H9 (cell line): ENCODE data around the gene RAD54L. TPM values are rescaled to one million over a fixed set of nuclear protein-coding genes. Genes with fewer than 3 reads are reported as not detected.

Source experiments
- DNase-seq: peaks from one replicate; pipeline ENCODE4 v3.0.0-alpha.2; 2017
- H2AFZ ChIP-seq: one replicate; pipeline ENCODE4 v1.6.1; 2013; ENCODE audit warnings: mild to moderate bottlenecking, low read length, control low read depth, moderate library complexity
- H2AK5ac ChIP-seq: 2 replicates; pipeline ENCODE4 v1.6.1; 2013; ENCODE audit warnings: low read length, control low read depth, mixed read lengths; ENCODE audit not compliant: insufficient read length
- H2BK120ac ChIP-seq: one replicate; pipeline ENCODE4 v1.6.1; 2013; ENCODE audit warnings: low read depth, mild to moderate bottlenecking, low read length, control low read depth, inconsistent platforms; ENCODE audit not compliant: poor library complexity, severe bottlenecking
- H2BK12ac ChIP-seq: 2 replicates; pipeline ENCODE4 v1.6.1; 2013; ENCODE audit warnings: low read length, control low read depth, mixed read lengths, low read depth; ENCODE audit not compliant: insufficient read length
- H2BK15ac ChIP-seq: 2 replicates; pipeline ENCODE4 v1.6.1; 2013; ENCODE audit warnings: low read depth, low read length, control low read depth
- H2BK20ac ChIP-seq: one replicate; pipeline ENCODE4 v1.6.1; 2013; ENCODE audit warnings: low read depth, mild to moderate bottlenecking, low read length, control low read depth, inconsistent platforms; ENCODE audit not compliant: poor library complexity, severe bottlenecking
- H2BK5ac ChIP-seq: 2 replicates; pipeline ENCODE4 v1.6.1; 2013; ENCODE audit warnings: low read length, control low read depth, mixed read lengths; ENCODE audit not compliant: insufficient read length
- H3K14ac ChIP-seq: 2 replicates; pipeline ENCODE4 v1.6.1; 2013; ENCODE audit warnings: low read length, control low read depth; ENCODE audit not compliant: insufficient read depth
- H3K18ac ChIP-seq: 2 replicates; pipeline ENCODE4 v1.6.1; 2013; ENCODE audit warnings: low read depth, mild to moderate bottlenecking, mixed read lengths, low read length, control low read depth; ENCODE audit not compliant: insufficient read length
- H3K23ac ChIP-seq: 2 replicates; pipeline ENCODE4 v1.6.1; 2013; ENCODE audit warnings: low read length, control low read depth, mixed read lengths, low read depth; ENCODE audit not compliant: insufficient read length
- H3K23me2 ChIP-seq: 2 replicates; pipeline ENCODE4 v1.6.1; 2013; ENCODE audit warnings: low read depth, mild to moderate bottlenecking, mixed read lengths, low read length, control low read depth; ENCODE audit not compliant: insufficient read length, poor library complexity, severe bottlenecking
- H3K27ac ChIP-seq: 2 replicates; pipeline ENCODE4 v1.5.1; 2013; ENCODE audit warnings: low read length, control low read depth, mixed read lengths, low read depth; ENCODE audit not compliant: insufficient read length
- H3K27me3 ChIP-seq: 2 replicates; pipeline ENCODE4 v1.6.1; 2013; ENCODE audit warnings: low read length, control low read depth, inconsistent platforms; ENCODE audit not compliant: insufficient read depth
- H3K4ac ChIP-seq: 2 replicates; pipeline ENCODE4 v1.6.1; 2013; ENCODE audit warnings: low read depth, mild to moderate bottlenecking, control low read depth, inconsistent platforms, low read length, moderate library complexity
- H3K4me1 ChIP-seq: 2 replicates; pipeline ENCODE4 v1.6.1; 2013; ENCODE audit warnings: low read length, control low read depth, inconsistent platforms; ENCODE audit not compliant: insufficient read depth
- H3K4me2 ChIP-seq: 2 replicates; pipeline ENCODE4 v1.6.1; 2013; ENCODE audit warnings: low read length, control low read depth, mixed read lengths; ENCODE audit not compliant: insufficient read length, insufficient read depth
- H3K56ac ChIP-seq: 2 replicates; pipeline ENCODE4 v1.6.1; 2013; ENCODE audit warnings: low read depth, mild to moderate bottlenecking, mixed read lengths, low read length, control low read depth; ENCODE audit not compliant: insufficient read length
- H3K79me1 ChIP-seq: 2 replicates; pipeline ENCODE4 v1.6.1; 2013; ENCODE audit warnings: low read depth, mild to moderate bottlenecking, moderate library complexity, low read length, control low read depth, inconsistent platforms; ENCODE audit not compliant: insufficient read depth, poor library complexity, severe bottlenecking
- H3K79me2 ChIP-seq: 2 replicates; pipeline ENCODE4 v1.6.1; 2013; ENCODE audit warnings: low read length, control low read depth, inconsistent platforms; ENCODE audit not compliant: insufficient read depth
- H3K9ac ChIP-seq: 2 replicates; pipeline ENCODE4 v1.6.1; 2013; ENCODE audit warnings: low read length, control low read depth, mixed read lengths; ENCODE audit not compliant: insufficient read length; ENCODE audit errors: extremely low read depth
- H3K9me3 ChIP-seq: one replicate; pipeline ENCODE4 v1.6.1; 2013; ENCODE audit warnings: low read depth, low read length, inconsistent platforms; ENCODE audit not compliant: control insufficient read depth
- H3T11ph ChIP-seq: one replicate; pipeline ENCODE4 v1.6.1; 2013; ENCODE audit warnings: mild to moderate bottlenecking, low read length, control low read depth, inconsistent platforms
- H4K20me1 ChIP-seq: one replicate; pipeline ENCODE4 v1.6.1; 2013; ENCODE audit not compliant: control insufficient read depth, insufficient read length, insufficient read depth
- H4K5ac ChIP-seq: 2 replicates; pipeline ENCODE4 v1.6.1; 2013; ENCODE audit warnings: low read depth, mild to moderate bottlenecking, mixed read lengths, low read length, control low read depth; ENCODE audit not compliant: insufficient read length
- H4K8ac ChIP-seq: replicated peaks from 2 replicates; pipeline ENCODE4 v1.6.1; 2013; ENCODE audit warnings: low read length, control low read depth, mixed read lengths, low read depth; ENCODE audit not compliant: insufficient read length
- H4K91ac ChIP-seq: 2 replicates; pipeline ENCODE4 v1.6.1; 2013; ENCODE audit warnings: low read depth, mild to moderate bottlenecking, moderate library complexity, mixed read lengths, low read length, control low read depth; ENCODE audit not compliant: insufficient read length
- H3K27ac Mint-ChIP-seq, 3 experiments: 2 replicates in 2 of 3; 3 replicates in 1 of 3; pipeline ENCODE4 v1.8.0; 2020 to 2021; ENCODE audit warnings: mixed read lengths in 3 of 3, mild to moderate bottlenecking in 1 of 3, moderate library complexity in 1 of 3
- H3K27me3 Mint-ChIP-seq: 2 replicates; pipeline ENCODE4 v1.8.0; 2021; ENCODE audit warnings: low read depth, mild to moderate bottlenecking, moderate library complexity, mixed read lengths
- H3K36me3 Mint-ChIP-seq, 3 experiments: 2 replicates in 2 of 3; 3 replicates in 1 of 3; pipeline ENCODE4 v1.8.0; 2020 to 2021; ENCODE audit warnings: low read depth in 3 of 3, mixed read lengths in 3 of 3; ENCODE audit not compliant: insufficient read depth in 1 of 3
- H3K4me1 Mint-ChIP-seq, 2 experiments: 2 replicates each; pipeline ENCODE4 v1.8.0; 2020; ENCODE audit warnings: mixed read lengths in 2 of 2
- H3K4me3 Mint-ChIP-seq, 2 experiments: 2 replicates in 1 of 2; 3 replicates in 1 of 2; pipeline ENCODE4 v1.8.0; 2020 to 2021; ENCODE audit warnings: mild to moderate bottlenecking in 2 of 2, mixed read lengths in 2 of 2, moderate library complexity in 1 of 2
- H3K9me3 Mint-ChIP-seq, 2 experiments: 2 replicates in 1 of 2; 3 replicates in 1 of 2; pipeline ENCODE4 v1.8.0; 2020; ENCODE audit warnings: mild to moderate bottlenecking in 2 of 2, mixed read lengths in 2 of 2, moderate library complexity in 1 of 2
- WGBS: extraction: QIAGEN DNeasy Blood & Tissue Kit; methylation state at CpG from one replicate; pipeline ENCODE4 v1.1.7; 2013; ENCODE audit warnings: missing lambda C conversion rate, low lambda C conversion rate, mixed read lengths; ENCODE audit not compliant: insufficient read length; ENCODE audit errors: extremely low coverage; 5-methylcytosine and 5-hydroxymethylcytosine counted together
- total RNA-seq: library from RNA; stranded (reverse); gene quantifications from 2 replicates; pipeline ENCODE4 v1.2.1, GENCODE V29; 2021
- TF ChIP-seq, protein P1 (sequence below): fragments of 200-600 bp; sonication (generic); conservative IDR thresholded peaks from 3 replicates; pipeline ENCODE4 v1.8.0; 2021; ENCODE audit warnings: antibody characterized with exemption, mild to moderate bottlenecking

RAD54L gene
- total RNA-seq, 1 experiment from 2014 or later, result 43.4 TPM

DNA sequence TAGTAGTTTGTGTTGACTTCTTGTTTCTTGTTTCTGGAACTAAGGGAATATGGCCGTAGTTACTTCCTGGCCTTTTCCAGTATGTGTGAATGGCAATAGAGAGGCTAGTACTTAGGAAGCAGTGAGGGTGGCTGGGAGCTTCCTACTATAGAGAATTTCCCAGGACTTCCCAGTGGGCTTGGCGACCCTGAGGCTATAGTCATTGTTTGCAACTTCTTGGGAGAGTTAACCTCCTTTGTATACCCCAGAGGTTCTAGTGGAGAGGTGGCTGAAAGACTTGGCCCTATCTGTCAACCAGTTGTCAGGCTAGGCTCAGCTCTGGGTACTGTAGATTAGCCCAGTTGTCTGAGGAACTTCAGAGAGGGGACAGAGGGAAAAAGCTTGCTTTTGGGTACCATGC is 15.6 kb downstream of the RAD54L start:
- Mint-ChIP-seq H3K4me1 (no peaks in the 10 kb centered on the region), H3K27ac (no peak overlapping the region; a peak in 1 of 7 replicates), H3K9me3 (no peaks in the 10 kb centered on the region), H3K27me3 (no peaks in the 10 kb centered on the region), H3K4me3 (no peak overlapping the region), H3K36me3 (peaks cover 58 to 94% (median 88%) of the 10 kb centered on the region in 3 experiments; a peak in 6 of 7 replicates)
- no peaks in the 10 kb centered on the region for H3K4me1 ChIP-seq
- no CpG with 5 or more reads among the region's 2 CpGs for WGBS
- H4K8ac ChIP-seq, result no peak overlapping the region
- no peak overlapping the region for H2BK20ac ChIP-seq
- no peak overlapping the region for H3K14ac ChIP-seq
- no peak overlapping the region for H3K23ac ChIP-seq
- H4K91ac ChIP-seq, result no peak overlapping the region
- H2BK15ac ChIP-seq, result no peak overlapping the region
- no peak overlapping the region for H2BK12ac ChIP-seq
- H3K18ac ChIP-seq, result no peak overlapping the region
- no peaks in the 10 kb centered on the region for H4K20me1 ChIP-seq
- H3K4me2 ChIP-seq, result no peak overlapping the region
- no peak for DNase-seq
- H2BK5ac ChIP-seq, result no peak overlapping the region
- no peak overlapping the region for H2BK120ac ChIP-seq
- H3K4ac ChIP-seq, result no peak overlapping the region
- H2AK5ac ChIP-seq, result no peak overlapping the region
- no peaks in the 10 kb centered on the region for H3K79me1 ChIP-seq
- no peak overlapping the region for H2AFZ ChIP-seq
- no peak overlapping the region for H3T11ph ChIP-seq
- H3K9me3 ChIP-seq, result no peaks in the 10 kb centered on the region
- H3K23me2 ChIP-seq, result no peaks in the 10 kb centered on the region
- H3K27me3 ChIP-seq, result no peaks in the 10 kb centered on the region
- H3K27ac ChIP-seq, result no peak overlapping the region
- TF ChIP-seq, protein P1, sequence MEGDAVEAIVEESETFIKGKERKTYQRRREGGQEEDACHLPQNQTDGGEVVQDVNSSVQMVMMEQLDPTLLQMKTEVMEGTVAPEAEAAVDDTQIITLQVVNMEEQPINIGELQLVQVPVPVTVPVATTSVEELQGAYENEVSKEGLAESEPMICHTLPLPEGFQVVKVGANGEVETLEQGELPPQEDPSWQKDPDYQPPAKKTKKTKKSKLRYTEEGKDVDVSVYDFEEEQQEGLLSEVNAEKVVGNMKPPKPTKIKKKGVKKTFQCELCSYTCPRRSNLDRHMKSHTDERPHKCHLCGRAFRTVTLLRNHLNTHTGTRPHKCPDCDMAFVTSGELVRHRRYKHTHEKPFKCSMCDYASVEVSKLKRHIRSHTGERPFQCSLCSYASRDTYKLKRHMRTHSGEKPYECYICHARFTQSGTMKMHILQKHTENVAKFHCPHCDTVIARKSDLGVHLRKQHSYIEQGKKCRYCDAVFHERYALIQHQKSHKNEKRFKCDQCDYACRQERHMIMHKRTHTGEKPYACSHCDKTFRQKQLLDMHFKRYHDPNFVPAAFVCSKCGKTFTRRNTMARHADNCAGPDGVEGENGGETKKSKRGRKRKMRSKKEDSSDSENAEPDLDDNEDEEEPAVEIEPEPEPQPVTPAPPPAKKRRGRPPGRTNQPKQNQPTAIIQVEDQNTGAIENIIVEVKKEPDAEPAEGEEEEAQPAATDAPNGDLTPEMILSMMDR, result no peak
- H4K5ac ChIP-seq, result no peak overlapping the region
- H3K79me2 ChIP-seq, result no peaks in the 10 kb centered on the region
- H3K56ac ChIP-seq, result no peak overlapping the region
- no peak overlapping the region for H3K9ac ChIP-seq
